ENCODE data around the gene KDF1.

KDF1 gene

GRCh38 chr1:26959722-26960624 lies at the start of gene KDF1:
KDF1 (minus strand) TSS chr1:26960468; CDS start chr1:26952380, 8,088 bp downstream.
- DNase-seq: peak; percentile 53

GRCh38 chr1:27009601-27010197 lies 49.4 kb upstream of the KDF1 start:
- no peak for DNase-seq

GRCh38 chr1:27007909-27008582 lies 47.8 kb upstream of the KDF1 start:
- DNase-seq: no peak

GRCh38 chr1:27006683-27007082 lies 46.4 kb upstream of the KDF1 start:
- DNase-seq: no peak

GRCh38 chr1:27005648-27006496 lies 45.6 kb upstream of the KDF1 start:
- DNase-seq: no peak

- DNase-seq: no peak
Measured at GRCh38 chr1:27005166-27005530, 44.9 kb upstream of the KDF1 start.

GRCh38 chr1:27004471-27005165 lies 44.4 kb upstream of the KDF1 start:
- no peak for DNase-seq

- no peak for DNase-seq
Measured at GRCh38 chr1:27003745-27004470, 43.6 kb upstream of the KDF1 start.

- DNase-seq: no peak
Measured at GRCh38 chr1:27001570-27002360, 41.5 kb upstream of the KDF1 start.

- no peak for DNase-seq
Measured at GRCh38 chr1:27000817-27001460, 40.7 kb upstream of the KDF1 start.

- DNase-seq: no peak
Measured at GRCh38 chr1:27000090-27000816, 40.0 kb upstream of the KDF1 start.

- DNase-seq: no peak
Measured at GRCh38 chr1:26999440-26999987, 39.2 kb upstream of the KDF1 start.

- no peak for DNase-seq
Measured at GRCh38 chr1:26998429-26999300, 38.4 kb upstream of the KDF1 start.

- no peak for DNase-seq
Measured at GRCh38 chr1:26996665-26997064, 36.4 kb upstream of the KDF1 start.

GRCh38 chr1:26996024-26996423 lies 35.8 kb upstream of the KDF1 start:
- no peak for DNase-seq

- no peak for DNase-seq
Measured at GRCh38 chr1:26994787-26995517, 34.7 kb upstream of the KDF1 start.
